NCI-H2196 treated with DMSO at 0.1 percent for 48 hours (cell line): ENCODE results near the gene TMEM255B.

Experiments
- DNase-seq: peaks from one replicate; lab custom pipeline; 2025; ENCODE audit not compliant: unreplicated experiment; lab: John Stamatoyannopoulos, UW

TMEM255B gene

GRCh38 chr13:113802090-113802531 is 43.1 kb downstream of the TMEM255B start:
- no peak for DNase-seq

- no peak for DNase-seq
Observed at GRCh38 chr13:113802761-113803160, 43.7 kb downstream of the TMEM255B start.

- DNase-seq: no peak
Observed at GRCh38 chr13:113803409-113804016, 44.5 kb downstream of the TMEM255B start.

- no peak for DNase-seq
Observed at GRCh38 chr13:113804017-113804702, 45.1 kb downstream of the TMEM255B start.

GRCh38 chr13:113804703-113805430 is 45.8 kb downstream of the TMEM255B start:
- DNase-seq: no peak

GRCh38 chr13:113805431-113806103 is 46.5 kb downstream of the TMEM255B start:
- no peak for DNase-seq

GRCh38 chr13:113806104-113806471 is 47.1 kb downstream of the TMEM255B start:
- no peak for DNase-seq

GRCh38 chr13:113806526-113806925 is 47.5 kb downstream of the TMEM255B start:
- no peak for DNase-seq

GRCh38 chr13:113808058-113808834 is 49.2 kb downstream of the TMEM255B start:
- DNase-seq: no peak

GRCh38 chr13:113809934-113810333 is 50.9 kb downstream of the TMEM255B start:
- DNase-seq: no peak

- DNase-seq: no peak
Observed at GRCh38 chr13:113810640-113811039, 51.6 kb downstream of the TMEM255B start.

GRCh38 chr13:113811081-113811928 is 52.3 kb downstream of the TMEM255B start:
- no peak for DNase-seq

GRCh38 chr13:113812178-113813040 is 53.4 kb downstream of the TMEM255B start:
- DNase-seq: no peak

- DNase-seq: no peak
Observed at GRCh38 chr13:113813070-113813748, 54.2 kb downstream of the TMEM255B start.

GRCh38 chr13:113813749-113814434 is 54.9 kb downstream of the TMEM255B start:
- no peak for DNase-seq

GRCh38 chr13:113814435-113814821 is 55.4 kb downstream of the TMEM255B start:
- DNase-seq: no peak

- no peak for DNase-seq
Observed at GRCh38 chr13:113815151-113816058, 56.4 kb downstream of the TMEM255B start.
